ENCODE results near the gene AP3S1.
"Not testable (repeated sequence)": the region's sequence is repeated elsewhere in the genome, so short reads cannot be mapped to it uniquely, and the experiment has no call there.

Gene AP3S1

GRCh38 chr5:115810761-115811160 is 31.0 kb upstream of the AP3S1 start:
- H3K9me3 ChIP-seq (ENCODE audit: control insufficient read depth, low read length) = no peaks in the 10 kb centered on the region
- H3K27me3 ChIP-seq (replicated peaks; ENCODE audit: control insufficient read depth, insufficient read depth, low read length) = peaks cover 9% of the 10 kb centered on the region
- peaks cover 56% of the 10 kb centered on the region for H3K36me3 ChIP-seq (ENCODE audit: control insufficient read depth, insufficient read depth, low read length, severe bottlenecking)
- no peak overlapping the region for H3K9ac ChIP-seq (ENCODE audit: low read length)
- DNase-seq (ENCODE audit: low read depth) = peak; percentile 91
- peaks cover 20% of the 10 kb centered on the region for H3K4me1 ChIP-seq (ENCODE audit: control insufficient read depth, insufficient read depth, low read length)
- H3K4me3 ChIP-seq (ENCODE audit: low read length) = no peak overlapping the region

GRCh38 chr5:115811406-115811805 is 30.3 kb upstream of the AP3S1 start:
- Histone ChIP-seq H3K9ac (ENCODE audit: low read length) (no peak overlapping the region), H3K36me3 (ENCODE audit: control insufficient read depth, insufficient read depth, low read length, severe bottlenecking) (peaks cover 49% of the 10 kb centered on the region), H3K4me1 (ENCODE audit: control insufficient read depth, insufficient read depth, low read length) (peaks cover 22% of the 10 kb centered on the region), H3K9me3 (ENCODE audit: control insufficient read depth, low read length) (no peaks in the 10 kb centered on the region), H3K4me3 (ENCODE audit: low read length) (no peak overlapping the region), H3K27me3 (replicated peaks; ENCODE audit: control insufficient read depth, insufficient read depth, low read length) (peaks cover 9% of the 10 kb centered on the region)
- DNase-seq (ENCODE audit: low read depth) = no peak

- Histone ChIP-seq H3K9ac (ENCODE audit: low read length) (no peak overlapping the region), H3K9me3 (ENCODE audit: control insufficient read depth, low read length) (no peaks in the 10 kb centered on the region), H3K4me3 (ENCODE audit: low read length) (no peak overlapping the region), H3K4me1 (ENCODE audit: control insufficient read depth, insufficient read depth, low read length) (peaks cover 22% of the 10 kb centered on the region), H3K27me3 (replicated peaks; ENCODE audit: control insufficient read depth, insufficient read depth, low read length) (peaks cover 9% of the 10 kb centered on the region), H3K36me3 (ENCODE audit: control insufficient read depth, insufficient read depth, low read length, severe bottlenecking) (peaks cover 40% of the 10 kb centered on the region)
- DNase-seq (ENCODE audit: low read depth) = no peak
Measured at GRCh38 chr5:115812372-115812771, 29.4 kb upstream of the AP3S1 start.

- Histone ChIP-seq H3K9me3 (ENCODE audit: control insufficient read depth, low read length) (no peaks in the 10 kb centered on the region), H3K4me1 (ENCODE audit: control insufficient read depth, insufficient read depth, low read length) (peaks cover 22% of the 10 kb centered on the region), H3K4me3 (ENCODE audit: low read length) (peak overlapping the region; percentile 96), H3K9ac (ENCODE audit: low read length) (peak overlapping the region; percentile 84), H3K27me3 (replicated peaks; ENCODE audit: control insufficient read depth, insufficient read depth, low read length) (peaks cover 9% of the 10 kb centered on the region), H3K36me3 (ENCODE audit: control insufficient read depth, insufficient read depth, low read length, severe bottlenecking) (peaks cover 32% of the 10 kb centered on the region)
- no peak for DNase-seq (ENCODE audit: low read depth)
Measured at GRCh38 chr5:115813719-115814118, 28.0 kb upstream of the AP3S1 start.

GRCh38 chr5:115815006-115815692 is 26.6 kb upstream of the AP3S1 start:
- H3K4me1 ChIP-seq (ENCODE audit: control insufficient read depth, insufficient read depth, low read length) = peaks cover 20% of the 10 kb centered on the region
- no peaks in the 10 kb centered on the region for H3K9me3 ChIP-seq (ENCODE audit: control insufficient read depth, low read length)
- peaks cover 9% of the 10 kb centered on the region for H3K27me3 ChIP-seq (replicated peaks; ENCODE audit: control insufficient read depth, insufficient read depth, low read length)
- no peak for DNase-seq (ENCODE audit: low read depth)
- H3K4me3 ChIP-seq (ENCODE audit: low read length) = peak overlapping the region; percentile 96
- peaks cover 20% of the 10 kb centered on the region for H3K36me3 ChIP-seq (ENCODE audit: control insufficient read depth, insufficient read depth, low read length, severe bottlenecking)
- peak overlapping the region; percentile 84 for H3K9ac ChIP-seq (ENCODE audit: low read length)

- peak overlapping the region; percentile 84 for H3K9ac ChIP-seq (ENCODE audit: low read length)
- peak; percentile 44 for DNase-seq (ENCODE audit: low read depth)
- H3K27me3 ChIP-seq (replicated peaks; ENCODE audit: control insufficient read depth, insufficient read depth, low read length) = peaks cover 9% of the 10 kb centered on the region
- peaks cover 17% of the 10 kb centered on the region for H3K4me1 ChIP-seq (ENCODE audit: control insufficient read depth, insufficient read depth, low read length)
- H3K4me3 ChIP-seq (ENCODE audit: low read length) = peak overlapping the region; percentile 96
- H3K36me3 ChIP-seq (ENCODE audit: control insufficient read depth, insufficient read depth, low read length, severe bottlenecking) = peaks cover 15% of the 10 kb centered on the region
- H3K9me3 ChIP-seq (ENCODE audit: control insufficient read depth, low read length) = no peaks in the 10 kb centered on the region
Measured at GRCh38 chr5:115815693-115816225, 26.0 kb upstream of the AP3S1 start.

- peaks cover 8% of the 10 kb centered on the region for H3K36me3 ChIP-seq (ENCODE audit: control insufficient read depth, insufficient read depth, low read length, severe bottlenecking)
- H3K27me3 ChIP-seq (replicated peaks; ENCODE audit: control insufficient read depth, insufficient read depth, low read length) = peaks cover 9% of the 10 kb centered on the region
- peaks cover 11% of the 10 kb centered on the region for H3K4me1 ChIP-seq (ENCODE audit: control insufficient read depth, insufficient read depth, low read length)
- peak within 1 kb of the TSS; percentile 84 for H3K9ac ChIP-seq (ENCODE audit: low read length)
- DNase-seq (ENCODE audit: low read depth) = peak; percentile 76
- peak within 1 kb of the TSS; percentile 96 for H3K4me3 ChIP-seq (ENCODE audit: low read length)
- no peaks in the 10 kb centered on the region for H3K9me3 ChIP-seq (ENCODE audit: control insufficient read depth, low read length)
Measured at GRCh38 chr5:115816226-115817081, 25.3 kb upstream of the AP3S1 start, which contains the start of gene CDO1. Gene CDO1, minus strand, starts transcription at chr5:115816659. Its CDS starts 262 bp downstream, at chr5:115816397.

- H3K27me3 ChIP-seq (replicated peaks; ENCODE audit: control insufficient read depth, insufficient read depth, low read length) = peaks cover 9% of the 10 kb centered on the region
- H3K9me3 ChIP-seq (ENCODE audit: control insufficient read depth, low read length) = no peaks in the 10 kb centered on the region
- no peak for DNase-seq (ENCODE audit: low read depth)
- peaks cover under 1% of the 10 kb centered on the region for H3K36me3 ChIP-seq (ENCODE audit: control insufficient read depth, insufficient read depth, low read length, severe bottlenecking)
- H3K4me3 ChIP-seq (ENCODE audit: low read length) = peak overlapping the region; percentile 96
- peak overlapping the region; percentile 84 for H3K9ac ChIP-seq (ENCODE audit: low read length)
- peaks cover 11% of the 10 kb centered on the region for H3K4me1 ChIP-seq (ENCODE audit: control insufficient read depth, insufficient read depth, low read length)
Measured at GRCh38 chr5:115817386-115817785, 24.3 kb upstream of the AP3S1 start.

- Histone ChIP-seq H3K9me3 (ENCODE audit: control insufficient read depth, low read length) (no peaks in the 10 kb centered on the region), H3K4me1 (ENCODE audit: control insufficient read depth, insufficient read depth, low read length) (peaks cover 9% of the 10 kb centered on the region), H3K9ac (ENCODE audit: low read length) (no peak overlapping the region), H3K36me3 (ENCODE audit: control insufficient read depth, insufficient read depth, low read length, severe bottlenecking) (no peaks in the 10 kb centered on the region), H3K27me3 (replicated peaks; ENCODE audit: control insufficient read depth, insufficient read depth, low read length) (peaks cover 9% of the 10 kb centered on the region), H3K4me3 (ENCODE audit: low read length) (no peak overlapping the region)
- no peak for DNase-seq (ENCODE audit: low read depth)
Measured at GRCh38 chr5:115818821-115819220, 22.9 kb upstream of the AP3S1 start.

- peaks cover 3% of the 10 kb centered on the region for H3K9me3 ChIP-seq (ENCODE audit: control insufficient read depth, low read length)
- H3K4me3 ChIP-seq (ENCODE audit: low read length) = no peak overlapping the region
- peaks cover 3% of the 10 kb centered on the region for H3K4me1 ChIP-seq (ENCODE audit: control insufficient read depth, insufficient read depth, low read length)
- no peaks in the 10 kb centered on the region for H3K36me3 ChIP-seq (ENCODE audit: control insufficient read depth, insufficient read depth, low read length, severe bottlenecking)
- H3K9ac ChIP-seq (ENCODE audit: low read length) = no peak overlapping the region
- DNase-seq (ENCODE audit: low read depth) = no peak
- H3K27me3 ChIP-seq (replicated peaks; ENCODE audit: control insufficient read depth, insufficient read depth, low read length) = no peaks in the 10 kb centered on the region
Measured at GRCh38 chr5:115820846-115821245, 20.9 kb upstream of the AP3S1 start.

GRCh38 chr5:115824983-115825382 is 16.8 kb upstream of the AP3S1 start:
- not testable (repeated sequence) for H3K27me3 ChIP-seq (replicated peaks; ENCODE audit: control insufficient read depth, insufficient read depth, low read length); H3K4me3 ChIP-seq (ENCODE audit: low read length); H3K4me1 ChIP-seq (ENCODE audit: control insufficient read depth, insufficient read depth, low read length); H3K9me3 ChIP-seq (ENCODE audit: control insufficient read depth, low read length); H3K9ac ChIP-seq (ENCODE audit: low read length); DNase-seq (ENCODE audit: low read depth)
- peaks cover 20% of the 10 kb centered on the region for H3K36me3 ChIP-seq (ENCODE audit: control insufficient read depth, insufficient read depth, low read length, severe bottlenecking)
